ENCODE measurements around the gene CD8A. TPM values are rescaled to one million over a fixed set of nuclear protein-coding genes. Genes with fewer than 3 reads are reported as not detected.

CD8A gene
- total and polyA plus RNA-seq, 10 of the 15 experiments (the other 5 are each of a cell fraction or from before 2014, with no cell fraction given), result 0.15 to 0.43 TPM; not detected in 8

GRCh38 chr2:86779971-86780370 is 10.7 kb downstream of the CD8A start (continued):
- TF ChIP-seq, protein P1, sequence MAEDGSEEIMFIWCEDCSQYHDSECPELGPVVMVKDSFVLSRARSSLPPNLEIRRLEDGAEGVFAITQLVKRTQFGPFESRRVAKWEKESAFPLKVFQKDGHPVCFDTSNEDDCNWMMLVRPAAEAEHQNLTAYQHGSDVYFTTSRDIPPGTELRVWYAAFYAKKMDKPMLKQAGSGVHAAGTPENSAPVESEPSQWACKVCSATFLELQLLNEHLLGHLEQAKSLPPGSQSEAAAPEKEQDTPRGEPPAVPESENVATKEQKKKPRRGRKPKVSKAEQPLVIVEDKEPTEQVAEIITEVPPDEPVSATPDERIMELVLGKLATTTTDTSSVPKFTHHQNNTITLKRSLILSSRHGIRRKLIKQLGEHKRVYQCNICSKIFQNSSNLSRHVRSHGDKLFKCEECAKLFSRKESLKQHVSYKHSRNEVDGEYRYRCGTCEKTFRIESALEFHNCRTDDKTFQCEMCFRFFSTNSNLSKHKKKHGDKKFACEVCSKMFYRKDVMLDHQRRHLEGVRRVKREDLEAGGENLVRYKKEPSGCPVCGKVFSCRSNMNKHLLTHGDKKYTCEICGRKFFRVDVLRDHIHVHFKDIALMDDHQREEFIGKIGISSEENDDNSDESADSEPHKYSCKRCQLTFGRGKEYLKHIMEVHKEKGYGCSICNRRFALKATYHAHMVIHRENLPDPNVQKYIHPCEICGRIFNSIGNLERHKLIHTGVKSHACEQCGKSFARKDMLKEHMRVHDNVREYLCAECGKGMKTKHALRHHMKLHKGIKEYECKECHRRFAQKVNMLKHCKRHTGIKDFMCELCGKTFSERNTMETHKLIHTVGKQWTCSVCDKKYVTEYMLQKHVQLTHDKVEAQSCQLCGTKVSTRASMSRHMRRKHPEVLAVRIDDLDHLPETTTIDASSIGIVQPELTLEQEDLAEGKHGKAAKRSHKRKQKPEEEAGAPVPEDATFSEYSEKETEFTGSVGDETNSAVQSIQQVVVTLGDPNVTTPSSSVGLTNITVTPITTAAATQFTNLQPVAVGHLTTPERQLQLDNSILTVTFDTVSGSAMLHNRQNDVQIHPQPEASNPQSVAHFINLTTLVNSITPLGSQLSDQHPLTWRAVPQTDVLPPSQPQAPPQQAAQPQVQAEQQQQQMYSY (CRISPR knock-in tag; IDR thresholded peaks at IDR 0.05), result no peak
- TF ChIP-seq ZNF687 (IDR thresholded peaks at IDR 0.05), result no peak
- TF ChIP-seq YBX1 (IDR thresholded peaks at IDR 0.05), result no peak
- no peak for TF ChIP-seq EGR1 (IDR thresholded peaks at IDR 0.05; ENCODE audit: borderline replicate concordance in 1 of 2, low read depth in 2 of 2, low read length in 2 of 2)
- no peak for TF ChIP-seq CBFB (IDR thresholded peaks at IDR 0.05; ENCODE audit: low read depth)
- no peak for TF ChIP-seq MEF2B (IDR thresholded peaks at IDR 0.05; ENCODE audit: partially characterized antibody, poor library complexity, severe bottlenecking)
- TF ChIP-seq BACH1 (IDR thresholded peaks at IDR 0.05; ENCODE audit: borderline replicate concordance), result no peak
